Measurements from ENCODE around the gene GLUD1.
"Not testable (repeated sequence)": the region's sequence is repeated elsewhere in the genome, so short reads cannot be mapped to it uniquely, and the experiment has no call there.

- TF ChIP-seq ZNF292 (tag by site-specific recombination; IDR thresholded peaks at IDR 0.05; ENCODE audit: borderline replicate concordance, low read depth); ZNF785 (tag by site-specific recombination; IDR thresholded peaks at IDR 0.05); SP2 (tag by site-specific recombination; IDR thresholded peaks at IDR 0.05); CTCF (tag by site-specific recombination; IDR thresholded peaks at IDR 0.05); ZNF621 (tag by site-specific recombination; IDR thresholded peaks at IDR 0.05); MZF1 (tag by site-specific recombination; IDR thresholded peaks at IDR 0.05; ENCODE audit: borderline replicate concordance); RBAK (tag by site-specific recombination; IDR thresholded peaks at IDR 0.05); ZNF10 (tag by site-specific recombination; IDR thresholded peaks at IDR 0.05); ZNF791 (tag by site-specific recombination; IDR thresholded peaks at IDR 0.05): not testable (repeated sequence)
Measured at GRCh38 chr10:87018127-87018526, 76.5 kb downstream of the GLUD1 start.
